DND-41 (cell line): ENCODE measurements around the gene PCTP.

Experiments
- ATAC-seq: fragments of 200-7000 bp; cut with Tn5 transposase; 3 replicates; pipeline ENCODE4 v1.9.1; 2021; ENCODE audit warnings: low read depth; ENCODE audit not compliant: insufficient read depth
- DNase-seq: peaks from one replicate; pipeline ENCODE4 v3.0.0-alpha.2; 2020
- H2AFZ ChIP-seq: 2 replicates; pipeline ENCODE4 v1.6.0; 2012; ENCODE audit warnings: low read depth, low read length
- H3K27ac ChIP-seq: 2 replicates; pipeline ENCODE4 v1.5.1; 2012; ENCODE audit warnings: low read length, inconsistent platforms
- H3K27me3 ChIP-seq: fragments of 200-600 bp; sonication (generic); 2 replicates; pipeline ENCODE4 v1.6.0; 2012; ENCODE audit warnings: low read length, mild to moderate bottlenecking, inconsistent platforms; ENCODE audit not compliant: insufficient read depth, poor library complexity
- H3K36me3 ChIP-seq: 2 replicates; pipeline ENCODE4 v1.5.1; 2012; ENCODE audit warnings: low read length, inconsistent platforms; ENCODE audit not compliant: insufficient read depth
- H3K4me1 ChIP-seq: 2 replicates; pipeline ENCODE4 v1.5.1; 2012; ENCODE audit warnings: mild to moderate bottlenecking, low read length; ENCODE audit not compliant: insufficient read depth
- H3K4me2 ChIP-seq: 2 replicates; pipeline ENCODE4 v1.6.0; 2012; ENCODE audit warnings: mild to moderate bottlenecking, moderate library complexity, low read length, inconsistent platforms; ENCODE audit not compliant: insufficient read depth
- H3K4me3 ChIP-seq, 2 experiments: fragments of 200-600 bp in 1 of 2; shearing (Covaris generic) in 1 of 2; 2 replicates each; pipeline ENCODE4 v1.5.1; 2012 to 2016; ENCODE audit warnings: inconsistent platforms in 2 of 2, low read length in 2 of 2, mild to moderate bottlenecking in 2 of 2, low read depth in 1 of 2, moderate library complexity in 1 of 2
- H3K79me2 ChIP-seq: 2 replicates; pipeline ENCODE4 v1.6.0; 2012; ENCODE audit warnings: low read length, inconsistent platforms; ENCODE audit not compliant: insufficient read depth
- H3K9ac ChIP-seq: 2 replicates; pipeline ENCODE4 v1.6.0; 2012; ENCODE audit warnings: low read depth, mild to moderate bottlenecking, inconsistent platforms, low read length, moderate library complexity
- H3K9me3 ChIP-seq: 2 replicates; pipeline ENCODE4 v1.5.1; 2012; ENCODE audit warnings: low read length, moderate library complexity, mild to moderate bottlenecking, inconsistent platforms; ENCODE audit not compliant: insufficient read depth, severe bottlenecking
- H4K20me1 ChIP-seq: 2 replicates; pipeline ENCODE4 v1.6.0; 2012; ENCODE audit warnings: low read length; ENCODE audit not compliant: insufficient read depth
- CTCF ChIP-seq: IDR thresholded peaks from 2 replicates; pipeline ENCODE4 v1.5.1; 2012; ENCODE audit warnings: borderline replicate concordance, low read length, moderate library complexity, mild to moderate bottlenecking; ENCODE audit not compliant: poor library complexity, severe bottlenecking; ENCODE audit errors: extremely low read depth
- EZH2 ChIP-seq: IDR thresholded peaks from 3 replicates; pipeline ENCODE4 v1.6.1; 2012; ENCODE audit warnings: borderline replicate concordance, low read depth, mild to moderate bottlenecking, moderate library complexity, low read length, inconsistent platforms; ENCODE audit not compliant: severe bottlenecking

The PCTP gene

GRCh38 chr17:55806745-55807495 lies 56.1 kb downstream of the PCTP start:
- Histone ChIP-seq H4K20me1 (no peaks in the 10 kb centered on the region), H3K4me2 (no peak overlapping the region), H2AFZ (no peak overlapping the region), H3K9ac (no peak overlapping the region), H3K79me2 (no peaks in the 10 kb centered on the region), H3K27ac (no peak overlapping the region), H3K36me3 (no peaks in the 10 kb centered on the region), H3K4me1 (no peaks in the 10 kb centered on the region), H3K4me3 (no peak overlapping the region), H3K9me3 (no peaks in the 10 kb centered on the region), H3K27me3 (no peaks in the 10 kb centered on the region)
- DNase-seq (no peak), ATAC-seq (no peak)
- TF ChIP-seq CTCF (no peak), EZH2 (no peak)

- no peaks in the 10 kb centered on the region for H3K27me3 ChIP-seq
- no peak overlapping the region for H2AFZ ChIP-seq
- no peaks in the 10 kb centered on the region for H3K4me1 ChIP-seq
- no peaks in the 10 kb centered on the region for H3K79me2 ChIP-seq
- H4K20me1 ChIP-seq = no peaks in the 10 kb centered on the region
- H3K9ac ChIP-seq = no peak overlapping the region
- no peak for DNase-seq
- H3K27ac ChIP-seq = no peak overlapping the region
- ATAC-seq = no peak
- H3K4me3 ChIP-seq = no peak overlapping the region
- H3K36me3 ChIP-seq = no peaks in the 10 kb centered on the region
- TF ChIP-seq CTCF (no peak), EZH2 (no peak)
- H3K9me3 ChIP-seq = no peaks in the 10 kb centered on the region
- no peak overlapping the region for H3K4me2 ChIP-seq
Observed at GRCh38 chr17:55811536-55811935, 60.7 kb downstream of the PCTP start.

- Histone ChIP-seq H3K4me1 (no peaks in the 10 kb centered on the region), H3K9me3 (no peaks in the 10 kb centered on the region), H3K79me2 (no peaks in the 10 kb centered on the region), H3K36me3 (no peaks in the 10 kb centered on the region), H3K4me2 (no peak overlapping the region), H3K4me3 (no peak overlapping the region), H3K27ac (no peak overlapping the region), H3K9ac (no peak overlapping the region), H3K27me3 (no peaks in the 10 kb centered on the region), H2AFZ (no peak overlapping the region), H4K20me1 (no peaks in the 10 kb centered on the region)
- no peak for TF ChIP-seq EZH2
- no peak for DNase-seq
- no peak for ATAC-seq
Observed at GRCh38 chr17:55812323-55812722, 61.5 kb downstream of the PCTP start.

GRCh38 chr17:55813944-55814343 lies 63.1 kb downstream of the PCTP start:
- Histone ChIP-seq H3K79me2 (no peaks in the 10 kb centered on the region), H3K27ac (no peak overlapping the region), H3K27me3 (no peaks in the 10 kb centered on the region), H3K4me1 (no peaks in the 10 kb centered on the region), H3K9ac (no peak overlapping the region), H3K9me3 (no peaks in the 10 kb centered on the region), H3K4me3 (no peak overlapping the region), H2AFZ (no peak overlapping the region), H3K4me2 (no peak overlapping the region), H3K36me3 (no peaks in the 10 kb centered on the region), H4K20me1 (no peaks in the 10 kb centered on the region)
- ATAC-seq (no peak), DNase-seq (no peak)
- no peak for TF ChIP-seq EZH2
- no peak for TF ChIP-seq CTCF
